HG02884 (cell line): Measurements from ENCODE around the gene GJD3.
"Not testable (repeated sequence)": the region's sequence is repeated elsewhere in the genome, so short reads cannot be mapped to it uniquely, and the experiment has no call there.

Experiments
- ATAC-seq: cut with Tn5 transposase; IDR thresholded peaks from one replicate; pipeline ENCODE4 v1.9.1; 2021; ENCODE audit warnings: mild to moderate bottlenecking, moderate library complexity; ENCODE audit not compliant: unreplicated experiment

Gene GJD3

GRCh38 chr17:40369923-40370322 is 5.4 kb upstream of the GJD3 start:
- no peak for ATAC-seq

- ATAC-seq: not testable (repeated sequence)
These were observed 3.2 kb upstream of the GJD3 start for GRCh38 chr17:40367728-40368127.

DNA sequence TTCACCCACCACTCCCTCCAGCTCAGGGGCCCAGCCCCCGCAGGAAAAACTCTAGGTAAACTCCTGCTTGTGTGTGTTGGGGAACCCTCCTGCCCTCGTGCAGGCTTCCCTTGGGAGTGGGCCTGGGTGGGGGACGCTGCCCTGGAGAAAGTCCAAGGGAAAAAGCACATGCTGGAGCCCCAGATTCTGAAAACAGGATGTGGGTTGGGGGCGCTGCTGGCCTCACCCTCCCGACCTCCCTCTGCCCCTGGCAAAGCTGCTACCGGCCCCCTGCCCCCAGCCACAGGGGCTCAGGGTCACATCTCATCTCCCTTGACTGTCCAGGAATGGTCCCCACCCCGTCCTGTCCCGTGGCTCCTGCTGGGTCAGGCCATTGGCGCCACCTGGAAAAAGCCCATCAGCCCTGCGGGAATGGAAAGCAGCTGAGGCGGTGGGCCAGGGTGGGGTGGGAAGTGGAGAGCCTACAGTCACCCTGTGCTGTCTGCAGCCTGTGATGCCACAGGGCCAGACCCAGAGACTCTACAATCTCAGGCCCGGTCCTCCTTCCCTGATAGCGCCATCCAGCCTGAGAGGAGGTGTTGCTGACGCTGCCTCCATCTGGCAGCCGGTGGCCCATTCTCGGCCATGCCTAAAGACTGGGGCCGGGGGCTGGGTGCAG is 2.5 kb upstream of the GJD3 start:
- no peak for ATAC-seq

DNA sequence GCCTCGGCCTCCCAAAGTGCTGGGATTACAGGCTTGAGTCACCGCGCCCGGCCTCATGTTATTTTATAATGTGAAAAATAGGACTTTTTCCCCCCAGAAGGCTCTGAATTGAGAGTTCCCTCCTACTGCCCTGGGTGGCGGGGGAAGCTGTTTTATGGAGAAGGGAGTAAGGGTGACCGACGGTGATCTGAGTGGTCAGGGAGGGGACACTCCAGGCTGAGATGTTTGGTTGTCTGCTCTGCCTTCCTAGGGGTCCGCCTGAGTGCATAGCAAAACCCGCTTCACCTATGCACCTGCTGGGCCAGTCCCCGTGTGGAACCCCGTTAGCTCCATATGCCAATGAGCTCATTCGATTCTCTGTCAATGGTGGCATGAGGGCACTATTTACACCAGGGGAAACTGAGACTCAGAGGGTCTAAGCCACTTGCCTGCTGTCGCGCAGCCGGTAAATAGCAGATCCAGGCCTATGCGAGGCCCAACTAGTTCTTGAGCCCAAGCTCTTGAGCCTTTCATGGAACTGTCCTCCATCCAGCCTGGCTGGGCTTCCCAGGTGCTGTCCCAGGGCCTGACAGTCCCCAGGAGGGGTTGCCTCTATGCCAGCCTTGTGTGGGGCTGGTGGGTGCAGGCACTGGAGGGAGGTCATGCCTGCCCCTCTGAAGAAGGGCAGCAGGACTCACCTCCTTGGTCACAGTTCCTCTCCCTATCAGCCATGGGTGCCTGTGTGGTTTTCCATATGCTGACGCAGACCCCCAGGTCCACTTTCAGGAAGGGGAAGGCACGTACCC is 1.7 kb upstream of the GJD3 start:
- no peak for ATAC-seq

GRCh38 chr17:40364906-40365305 is 369 bp upstream of the GJD3 start:
- ATAC-seq: no peak

DNA sequence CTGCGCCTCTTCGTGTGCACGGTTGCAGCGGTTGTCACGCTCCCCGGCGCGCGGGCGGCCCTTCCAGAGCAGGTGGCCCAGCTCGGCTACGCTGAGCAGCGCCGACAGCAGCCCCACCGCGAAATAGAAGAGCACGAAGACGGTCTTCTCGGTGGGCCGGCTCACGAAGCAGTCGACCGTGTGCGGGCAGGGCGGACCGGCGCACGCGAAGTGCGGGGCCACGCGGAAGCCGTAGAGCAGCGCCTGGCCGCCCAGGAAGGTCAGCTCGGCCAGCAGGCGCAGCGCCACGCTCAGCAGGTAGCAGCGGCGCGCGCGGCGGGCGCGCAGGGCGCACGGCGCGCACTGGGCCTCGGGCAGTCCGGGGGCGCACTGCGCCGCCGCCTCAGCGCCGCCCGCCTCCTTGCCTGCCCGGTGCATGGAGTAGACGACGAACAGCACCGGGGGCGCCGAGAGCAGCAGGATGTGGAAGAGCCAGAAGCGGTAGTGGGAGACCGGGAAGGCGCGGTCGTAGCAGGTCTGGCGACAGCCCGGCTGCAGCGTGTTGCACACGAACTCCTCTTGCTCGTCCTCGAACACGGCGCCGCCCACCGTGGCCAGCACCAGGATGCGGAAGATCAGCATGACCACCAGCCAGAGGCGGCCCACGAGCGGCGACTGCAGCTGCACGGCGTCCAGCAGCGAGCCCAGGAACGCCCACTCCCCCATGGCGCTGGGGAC is 1.3 kb downstream of the GJD3 start:
- no peak for ATAC-seq

DNA sequence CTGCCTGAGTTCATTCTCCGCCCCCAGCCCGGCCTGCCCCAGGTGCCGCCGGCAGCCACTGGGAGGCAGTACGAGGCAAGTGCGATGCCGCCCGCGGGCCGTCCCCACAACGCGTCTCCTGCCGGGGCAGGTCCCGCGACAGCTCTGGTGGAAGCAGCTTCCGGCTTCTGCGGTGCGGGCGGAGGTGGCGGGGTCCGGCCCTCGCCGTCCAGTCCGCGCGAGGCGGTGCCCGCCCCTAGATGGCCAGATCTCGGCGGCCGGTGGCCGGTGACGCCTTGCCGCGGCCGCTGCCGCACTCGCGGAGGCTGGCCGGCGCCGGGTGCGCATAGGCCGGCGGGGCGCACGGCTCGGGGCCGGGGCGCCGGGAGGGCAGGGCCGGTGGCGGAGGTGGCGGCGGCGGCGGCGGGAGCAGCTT is 1.8 kb downstream of the GJD3 start:
- no peak for ATAC-seq

DNA sequence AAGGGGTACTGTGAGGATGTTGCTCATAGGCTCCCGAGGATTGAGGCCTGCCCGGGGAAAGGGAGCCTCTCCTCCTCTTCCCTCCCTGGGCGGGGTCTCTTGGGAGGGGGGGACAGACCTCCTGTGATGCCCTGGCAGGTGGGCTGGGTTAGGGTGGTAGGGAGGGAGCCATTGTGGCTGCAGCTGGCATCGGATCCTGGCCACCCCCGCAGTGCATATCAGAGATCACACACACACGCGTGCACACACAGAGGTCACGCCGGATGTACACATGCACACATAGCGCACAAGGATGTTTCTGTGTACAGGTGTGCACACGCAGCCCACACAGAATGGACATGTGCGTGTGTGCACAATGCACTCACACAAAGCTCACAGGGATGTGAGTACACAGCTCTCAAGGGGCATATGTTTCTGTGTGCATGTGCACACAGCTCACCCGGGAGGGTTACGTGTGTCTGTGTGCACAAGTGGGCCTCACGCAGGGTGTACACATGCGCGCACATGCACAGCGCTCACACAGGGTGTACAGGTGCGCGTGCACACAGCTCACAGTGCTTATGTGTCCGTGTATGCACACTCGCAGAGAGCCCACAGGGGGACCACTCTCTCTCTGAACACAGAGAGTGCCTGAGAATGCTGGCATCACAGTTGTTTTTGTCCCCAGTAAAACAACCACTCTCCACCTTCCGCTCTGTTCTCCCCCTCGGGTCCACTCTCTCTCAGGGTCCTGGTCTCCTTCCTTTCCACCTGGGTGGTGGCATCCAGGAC is 2.4 kb downstream of the GJD3 start:
- ATAC-seq: no peak

DNA sequence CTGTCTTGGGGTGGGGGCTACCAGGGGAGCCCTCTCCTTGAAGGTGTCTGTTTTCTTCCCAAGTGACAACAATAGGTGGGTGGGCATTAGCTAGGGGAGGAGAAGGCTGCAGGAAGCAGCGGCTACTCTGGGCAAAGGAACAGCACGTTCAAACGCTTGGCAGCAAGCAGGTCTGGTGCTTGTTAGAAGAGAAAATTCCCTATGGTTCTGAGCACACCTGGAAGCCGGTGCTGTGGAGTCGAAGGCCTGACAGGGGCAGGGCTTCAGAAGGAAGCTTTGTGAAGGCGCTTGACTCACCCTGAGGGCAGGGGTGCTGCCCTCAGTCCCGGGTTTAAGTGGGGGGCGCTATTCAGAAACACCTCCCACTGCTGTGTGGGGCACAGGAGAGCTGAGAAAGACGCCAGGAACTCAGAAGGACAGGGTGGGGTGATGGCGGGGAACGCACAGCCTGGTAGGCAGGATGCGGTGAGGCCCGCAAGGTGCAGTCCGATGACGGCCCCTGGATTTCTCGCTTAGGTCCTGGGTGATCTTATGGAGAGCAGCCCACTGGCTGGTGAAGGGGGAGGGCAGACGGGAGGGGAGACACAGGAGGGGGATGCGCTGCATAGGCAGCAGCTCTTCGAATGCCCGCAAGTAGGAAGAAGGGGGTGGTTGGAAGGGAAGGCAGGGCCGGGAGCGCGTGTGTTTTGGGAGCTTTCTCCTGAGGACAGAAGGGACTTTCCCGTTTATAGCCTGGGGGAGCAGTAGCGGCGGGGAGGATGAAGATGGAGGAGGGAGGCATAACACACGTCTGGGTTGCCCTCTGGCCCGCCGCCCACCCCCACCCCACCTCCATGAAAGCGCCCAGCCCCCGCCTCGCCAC is 3.2 kb downstream of the GJD3 start:
- ATAC-seq: no peak

- no peak for ATAC-seq
These were observed 4.4 kb downstream of the GJD3 start for GRCh38 chr17:40360091-40360490.

DNA sequence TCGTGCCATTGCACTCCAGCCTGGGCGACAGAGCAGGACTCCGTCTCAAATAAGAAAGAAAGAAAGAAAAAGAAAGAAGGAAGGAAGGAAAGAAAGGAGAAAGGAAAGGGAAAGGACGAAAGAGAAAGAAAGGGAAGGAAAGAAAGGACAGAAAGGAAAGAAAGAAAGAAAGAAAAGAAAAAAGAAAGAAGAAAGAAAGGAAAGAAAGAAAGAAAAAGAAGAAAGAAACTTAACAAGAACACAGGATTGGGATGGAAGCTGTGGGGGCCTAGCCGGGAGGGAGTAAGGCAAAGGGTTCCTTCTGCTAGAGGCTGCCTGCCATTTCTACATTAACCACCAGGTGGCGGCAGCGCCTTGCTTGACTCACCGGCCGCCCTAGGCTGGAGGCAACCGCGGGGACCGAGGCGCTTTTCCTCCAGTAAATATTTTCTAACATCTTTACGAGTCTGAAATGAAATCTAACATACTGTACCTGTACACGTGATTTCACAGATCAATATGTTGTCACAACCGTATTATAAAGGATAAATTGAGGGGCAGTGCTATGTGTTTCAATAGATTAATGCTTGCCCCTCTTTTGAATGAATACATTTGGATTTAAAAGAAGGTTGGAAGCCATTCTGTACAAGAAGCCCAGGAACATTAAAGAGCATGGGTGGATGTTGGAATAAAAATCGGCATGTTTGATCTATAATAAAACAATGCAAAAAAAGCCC is 6.1 kb downstream of the GJD3 start:
- no peak for ATAC-seq

DNA sequence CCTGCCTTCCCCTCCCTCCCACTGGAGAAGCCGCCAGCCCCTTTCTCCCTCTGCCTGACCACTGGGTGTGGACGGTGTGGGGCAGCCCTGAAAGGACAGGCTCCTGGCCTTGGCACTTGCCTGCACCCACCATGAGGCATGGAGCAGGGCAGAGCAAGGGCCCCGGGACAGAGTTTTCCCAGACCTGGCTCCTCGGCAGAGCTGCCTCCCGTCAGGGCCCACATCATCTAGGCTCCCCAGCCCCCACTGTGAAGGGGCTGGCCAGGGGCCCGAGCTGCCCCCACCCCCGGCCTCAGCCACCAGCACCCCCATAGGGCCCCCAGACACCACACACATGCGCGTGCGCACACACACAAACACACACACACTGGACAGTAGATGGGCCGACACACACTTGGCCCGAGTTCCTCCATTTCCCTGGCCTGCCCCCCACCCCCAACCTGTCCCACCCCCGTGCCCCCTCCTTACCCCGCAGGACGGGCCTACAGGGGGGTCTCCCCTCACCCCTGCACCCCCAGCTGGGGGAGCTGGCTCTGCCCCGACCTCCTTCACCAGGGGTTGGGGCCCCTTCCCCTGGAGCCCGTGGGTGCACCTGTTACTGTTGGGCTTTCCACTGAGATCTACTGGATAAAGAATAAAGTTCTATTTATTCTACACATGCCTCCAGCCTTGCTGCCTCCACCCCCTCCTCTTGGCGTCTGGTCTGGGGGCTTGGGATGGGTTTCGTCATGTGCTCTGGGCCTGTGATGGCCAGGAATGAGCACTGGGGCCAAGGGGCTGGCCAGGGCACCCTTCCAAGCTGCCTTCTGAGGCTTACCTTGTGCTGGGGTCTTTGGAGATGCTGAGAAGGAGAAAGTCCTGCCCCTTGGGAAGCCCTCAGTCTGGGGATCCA is 7.3 kb downstream of the GJD3 start:
- no peak for ATAC-seq

DNA sequence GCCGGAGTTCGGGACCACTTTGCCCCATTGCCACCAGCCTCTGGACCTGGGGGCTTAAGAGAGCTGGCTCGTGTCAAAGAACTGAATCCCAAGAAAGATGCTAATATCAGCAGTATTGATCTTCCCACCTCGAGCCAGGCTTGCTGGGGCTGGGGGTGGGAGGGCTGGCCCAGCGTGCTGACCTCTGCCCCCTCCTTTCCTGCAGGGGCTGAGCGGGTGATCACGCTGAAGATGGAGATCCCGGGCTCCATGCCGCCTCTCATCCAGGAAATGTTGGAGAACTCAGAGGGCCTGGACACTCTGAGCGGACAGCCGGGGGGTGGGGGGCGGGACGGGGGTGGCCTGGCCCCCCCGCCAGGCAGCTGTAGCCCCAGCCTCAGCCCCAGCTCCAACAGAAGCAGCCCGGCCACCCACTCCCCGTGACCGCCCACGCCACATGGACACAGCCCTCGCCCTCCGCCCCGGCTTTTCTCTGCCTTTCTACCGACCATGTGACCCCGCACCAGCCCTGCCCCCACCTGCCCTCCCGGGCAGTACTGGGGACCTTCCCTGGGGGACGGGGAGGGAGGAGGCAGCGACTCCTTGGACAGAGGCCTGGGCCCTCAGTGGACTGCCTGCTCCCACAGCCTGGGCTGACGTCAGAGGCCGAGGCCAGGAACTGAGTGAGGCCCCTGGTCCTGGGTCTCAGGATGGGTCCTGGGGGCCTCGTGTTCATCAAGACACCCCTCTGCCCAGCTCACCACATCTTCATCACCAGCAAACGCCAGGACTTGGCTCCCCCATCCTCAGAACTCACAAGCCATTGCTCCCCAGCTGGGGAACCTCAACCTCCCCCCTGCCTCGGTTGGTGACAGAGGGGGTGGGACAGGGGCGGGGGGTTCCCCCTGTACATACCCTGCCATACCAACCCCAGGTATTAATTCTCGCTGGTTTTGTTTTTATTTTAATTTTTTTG is 8.5 kb downstream of the GJD3 start:
- ATAC-seq: no peak

DNA sequence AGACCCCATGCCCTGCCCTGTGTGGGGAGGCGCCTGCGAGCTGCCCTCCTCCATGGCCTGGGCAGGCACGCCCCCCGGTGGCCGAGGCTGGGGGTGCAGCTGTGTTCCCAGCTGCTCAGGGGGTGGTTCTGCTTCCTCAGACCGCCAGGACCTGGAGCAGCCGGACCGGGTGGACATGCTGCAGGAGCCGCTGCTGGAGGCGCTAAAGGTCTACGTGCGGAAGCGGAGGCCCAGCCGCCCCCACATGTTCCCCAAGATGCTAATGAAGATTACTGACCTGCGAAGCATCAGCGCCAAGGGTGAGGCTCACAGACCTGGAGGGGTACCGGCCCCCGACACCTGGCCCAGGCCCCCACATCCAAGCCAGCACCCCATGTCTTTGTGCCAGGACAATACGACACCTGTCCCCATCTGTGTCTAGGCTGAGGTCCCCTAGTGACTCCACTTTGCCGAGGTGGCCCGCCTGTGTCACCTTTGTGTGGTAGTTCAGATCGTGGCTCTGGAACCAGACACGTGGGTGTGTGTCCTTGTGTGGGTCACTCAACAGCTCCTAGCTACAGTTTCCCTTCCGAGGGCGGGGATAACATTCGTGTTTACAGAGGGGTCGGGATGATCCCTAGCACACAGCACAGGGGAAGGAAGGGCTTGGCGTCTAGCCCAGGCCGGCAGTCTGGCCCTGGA is 9.3 kb downstream of the GJD3 start:
- no peak for ATAC-seq

- ATAC-seq: no peak
These were observed 10.1 kb downstream of the GJD3 start for GRCh38 chr17:40354221-40355122.
